ENCODE measurements around the gene DCX.

DCX gene

DNA sequence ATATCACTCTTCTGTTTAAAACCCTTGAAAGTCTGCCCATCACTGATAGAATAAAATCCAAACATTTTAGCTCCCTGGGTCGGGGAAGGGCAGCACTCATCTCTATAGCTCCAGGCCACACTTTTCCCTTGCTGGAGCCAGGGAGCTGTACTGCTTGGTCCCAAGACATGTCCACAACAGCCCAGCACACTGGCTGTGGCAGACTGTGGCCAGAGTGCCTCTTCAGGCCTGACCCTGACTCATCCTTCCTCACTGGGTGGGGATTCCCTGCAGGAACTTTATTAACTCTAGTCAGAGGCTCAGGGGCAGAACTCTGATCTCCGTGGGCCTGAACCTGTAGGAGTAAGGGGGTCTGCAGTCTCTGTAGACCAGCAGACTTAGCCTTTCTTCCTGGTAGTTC, 71.9 kb downstream of the DCX start:
- no peak overlapping the region for H3K4ac ChIP-seq (ENCODE audit: low read length)
- H2AFZ ChIP-seq (ENCODE audit: low read length), result no peak overlapping the region
- H3K4me2 ChIP-seq (ENCODE audit: insufficient read depth, low read length, poor library complexity, severe bottlenecking), result no peak overlapping the region
- no peak overlapping the region for H2BK12ac ChIP-seq (ENCODE audit: low read length)
- H2BK120ac ChIP-seq (ENCODE audit: low read depth, low read length), result no peak overlapping the region
- no peak overlapping the region for H3K14ac ChIP-seq (ENCODE audit: low read length)
- no peak overlapping the region for H3K4me3 ChIP-seq (ENCODE audit: low read length in 2 of 2)
- H3K9ac ChIP-seq (ENCODE audit: low read depth, low read length, poor library complexity), result no peak overlapping the region
- H3K36me3 ChIP-seq (replicated peaks in 1 of 2; ENCODE audit: control insufficient read depth in 2 of 2, insufficient read depth in 2 of 2, low read length in 2 of 2), result no peaks in the 10 kb centered on the region
- no peaks in the 10 kb centered on the region for H3K9me3 ChIP-seq (replicated peaks in 1 of 2; ENCODE audit: control insufficient read depth in 2 of 2, insufficient read depth in 1 of 2, low read depth in 1 of 2, low read length in 2 of 2)
- no peak overlapping the region for H2BK5ac ChIP-seq (ENCODE audit: low read length)
- no peaks in the 10 kb centered on the region for H3K4me1 ChIP-seq (ENCODE audit: control insufficient read depth in 2 of 2, insufficient read depth in 1 of 2, low read depth in 1 of 2, low read length in 2 of 2)
- no peak overlapping the region for H3K18ac ChIP-seq (ENCODE audit: low read length)
- H4K91ac ChIP-seq (ENCODE audit: low read depth, low read length, poor library complexity), result no peak overlapping the region
- H3K79me1 ChIP-seq (ENCODE audit: low read depth, low read length), result no peaks in the 10 kb centered on the region
- no peak overlapping the region for H3K23ac ChIP-seq (ENCODE audit: low read depth, low read length, poor library complexity)
- no peaks in the 10 kb centered on the region for H3K27me3 ChIP-seq (ENCODE audit: control insufficient read depth in 3 of 3, insufficient read depth in 3 of 3, low read depth in 1 of 3, low read length in 3 of 3)
- WGBS, 2 donors (ENCODE audit: extremely low coverage in 2 of 2, insufficient read length in 2 of 2, insufficient replicate concordance in 1 of 2), result no CpG with 5 or more reads among the region's 2 CpGs
- no peak overlapping the region for H4K8ac ChIP-seq (ENCODE audit: low read depth, low read length)
- DNase-seq (ENCODE audit: low spot score), result no peak
- no peak overlapping the region for H2AK5ac ChIP-seq (ENCODE audit: low read depth, low read length)
- H2BK15ac ChIP-seq (ENCODE audit: low read length), result no peak overlapping the region
- no peak overlapping the region for H3K27ac ChIP-seq (replicated peaks; ENCODE audit: low read length)

- H3K79me1 ChIP-seq (ENCODE audit: low read depth, low read length), result no peaks in the 10 kb centered on the region
- H3K27ac ChIP-seq (replicated peaks; ENCODE audit: low read length), result no peak overlapping the region
- H3K4ac ChIP-seq (ENCODE audit: low read length), result no peak overlapping the region
- no peak overlapping the region for H3K18ac ChIP-seq (ENCODE audit: low read length)
- peaks cover 0 to under 1% of the 10 kb centered on the region in 2 donors for H3K4me1 ChIP-seq (ENCODE audit: control insufficient read depth in 2 of 2, insufficient read depth in 1 of 2, low read depth in 1 of 2, low read length in 2 of 2)
- H3K14ac ChIP-seq (ENCODE audit: low read length), result no peak overlapping the region
- no peaks in the 10 kb centered on the region for H3K36me3 ChIP-seq (replicated peaks in 1 of 2; ENCODE audit: control insufficient read depth in 2 of 2, insufficient read depth in 2 of 2, low read length in 2 of 2)
- no peaks in the 10 kb centered on the region for H3K27me3 ChIP-seq (ENCODE audit: control insufficient read depth in 3 of 3, insufficient read depth in 3 of 3, low read depth in 1 of 3, low read length in 3 of 3)
- H4K91ac ChIP-seq (ENCODE audit: low read depth, low read length, poor library complexity), result no peak overlapping the region
- no peak overlapping the region for H2BK12ac ChIP-seq (ENCODE audit: low read length)
- no peak overlapping the region for H2AK5ac ChIP-seq (ENCODE audit: low read depth, low read length)
- no peak overlapping the region for H3K9ac ChIP-seq (ENCODE audit: low read depth, low read length, poor library complexity)
- H3K9me3 ChIP-seq (replicated peaks in 1 of 2; ENCODE audit: control insufficient read depth in 2 of 2, insufficient read depth in 1 of 2, low read depth in 1 of 2, low read length in 2 of 2), result no peaks in the 10 kb centered on the region
- no peak overlapping the region for H2BK5ac ChIP-seq (ENCODE audit: low read length)
- no peak overlapping the region for H2BK15ac ChIP-seq (ENCODE audit: low read length)
- no peak overlapping the region for H3K23ac ChIP-seq (ENCODE audit: low read depth, low read length, poor library complexity)
- no peak overlapping the region for H4K8ac ChIP-seq (ENCODE audit: low read depth, low read length)
- no peak overlapping the region for H2BK120ac ChIP-seq (ENCODE audit: low read depth, low read length)
- DNase-seq (ENCODE audit: low spot score), result no peak
- H3K4me2 ChIP-seq (ENCODE audit: insufficient read depth, low read length, poor library complexity, severe bottlenecking), result no peak overlapping the region
- no peak overlapping the region for H3K4me3 ChIP-seq (ENCODE audit: low read length in 2 of 2)
- no peak overlapping the region for H2AFZ ChIP-seq (ENCODE audit: low read length)
These were observed 72.8 kb downstream of the DCX start for GRCh38 chrX:111339212-111339611.

GRCh38 chrX:111338095-111338698, 73.8 kb downstream of the DCX start:
- no peak overlapping the region for H3K14ac ChIP-seq (ENCODE audit: low read length)
- no peaks in the 10 kb centered on the region for H3K79me1 ChIP-seq (ENCODE audit: low read depth, low read length)
- peaks cover 0 to 1% of the 10 kb centered on the region in 2 donors for H3K4me1 ChIP-seq (ENCODE audit: control insufficient read depth in 2 of 2, insufficient read depth in 1 of 2, low read depth in 1 of 2, low read length in 2 of 2)
- H3K9me3 ChIP-seq (replicated peaks in 1 of 2; ENCODE audit: control insufficient read depth in 2 of 2, insufficient read depth in 1 of 2, low read depth in 1 of 2, low read length in 2 of 2), result no peaks in the 10 kb centered on the region
- H2AK5ac ChIP-seq (ENCODE audit: low read depth, low read length), result no peak overlapping the region
- no peak overlapping the region for H2BK12ac ChIP-seq (ENCODE audit: low read length)
- no peak overlapping the region for H2BK120ac ChIP-seq (ENCODE audit: low read depth, low read length)
- no CpG with 5 or more reads among the region's 4 CpGs for WGBS, 2 donors (ENCODE audit: extremely low coverage in 2 of 2, insufficient read length in 2 of 2, insufficient replicate concordance in 1 of 2)
- no peak for DNase-seq (ENCODE audit: low spot score)
- H3K4me3 ChIP-seq (ENCODE audit: low read length in 2 of 2), result no peak overlapping the region
- H3K27me3 ChIP-seq (ENCODE audit: control insufficient read depth in 3 of 3, insufficient read depth in 3 of 3, low read depth in 1 of 3, low read length in 3 of 3), result no peaks in the 10 kb centered on the region
- H3K9ac ChIP-seq (ENCODE audit: low read depth, low read length, poor library complexity), result no peak overlapping the region
- no peak overlapping the region for H4K8ac ChIP-seq (ENCODE audit: low read depth, low read length)
- H2BK5ac ChIP-seq (ENCODE audit: low read length), result no peak overlapping the region
- no peak overlapping the region for H2BK15ac ChIP-seq (ENCODE audit: low read length)
- H3K27ac ChIP-seq (replicated peaks; ENCODE audit: low read length), result no peak overlapping the region
- no peak overlapping the region for H3K23ac ChIP-seq (ENCODE audit: low read depth, low read length, poor library complexity)
- no peak overlapping the region for H3K4ac ChIP-seq (ENCODE audit: low read length)
- H3K36me3 ChIP-seq (replicated peaks in 1 of 2; ENCODE audit: control insufficient read depth in 2 of 2, insufficient read depth in 2 of 2, low read length in 2 of 2), result no peaks in the 10 kb centered on the region
- no peak overlapping the region for H4K91ac ChIP-seq (ENCODE audit: low read depth, low read length, poor library complexity)
- no peak overlapping the region for H2AFZ ChIP-seq (ENCODE audit: low read length)
- no peak overlapping the region for H3K18ac ChIP-seq (ENCODE audit: low read length)
- no peak overlapping the region for H3K4me2 ChIP-seq (ENCODE audit: insufficient read depth, low read length, poor library complexity, severe bottlenecking)

GRCh38 chrX:111337067-111337637, 74.8 kb downstream of the DCX start:
- Histone ChIP-seq H2BK15ac (ENCODE audit: low read length) (no peak overlapping the region), H4K91ac (ENCODE audit: low read depth, low read length, poor library complexity) (no peak overlapping the region), H3K18ac (ENCODE audit: low read length) (no peak overlapping the region), H2BK120ac (ENCODE audit: low read depth, low read length) (no peak overlapping the region), H3K27ac (replicated peaks; ENCODE audit: low read length) (no peak overlapping the region), H3K14ac (ENCODE audit: low read length) (no peak overlapping the region), H3K27me3 (ENCODE audit: control insufficient read depth in 3 of 3, insufficient read depth in 3 of 3, low read depth in 1 of 3, low read length in 3 of 3) (no peaks in the 10 kb centered on the region), H2BK5ac (ENCODE audit: low read length) (no peak overlapping the region), H3K4me3 (ENCODE audit: low read length in 2 of 2) (no peak overlapping the region), H3K36me3 (replicated peaks in 1 of 2; ENCODE audit: control insufficient read depth in 2 of 2, insufficient read depth in 2 of 2, low read length in 2 of 2) (no peaks in the 10 kb centered on the region), H3K4me2 (ENCODE audit: insufficient read depth, low read length, poor library complexity, severe bottlenecking) (no peak overlapping the region), H2AK5ac (ENCODE audit: low read depth, low read length) (no peak overlapping the region), H3K9me3 (replicated peaks in 1 of 2; ENCODE audit: control insufficient read depth in 2 of 2, insufficient read depth in 1 of 2, low read depth in 1 of 2, low read length in 2 of 2) (no peaks in the 10 kb centered on the region), H4K8ac (ENCODE audit: low read depth, low read length) (no peak overlapping the region), H3K4me1 (ENCODE audit: control insufficient read depth in 2 of 2, insufficient read depth in 1 of 2, low read depth in 1 of 2, low read length in 2 of 2) (peaks cover 0 to 1% of the 10 kb centered on the region in 2 donors), H3K4ac (ENCODE audit: low read length) (no peak overlapping the region), H3K79me1 (ENCODE audit: low read depth, low read length) (no peaks in the 10 kb centered on the region), H3K23ac (ENCODE audit: low read depth, low read length, poor library complexity) (no peak overlapping the region), H2AFZ (ENCODE audit: low read length) (no peak overlapping the region), H3K9ac (ENCODE audit: low read depth, low read length, poor library complexity) (no peak overlapping the region), H2BK12ac (ENCODE audit: low read length) (no peak overlapping the region)
- no CpG with 5 or more reads among the region's 2 CpGs for WGBS, 2 donors (ENCODE audit: extremely low coverage in 2 of 2, insufficient read length in 2 of 2, insufficient replicate concordance in 1 of 2)
- DNase-seq (ENCODE audit: low spot score), result no peak

Measured in neuronal stem cell (in vitro differentiated cells).